Stimulated activated CD4-positive, alpha-beta T cell treated with anti-CD3 and anti-CD28 coated beads, Interleukin-1b, Interleukin-23, amount 100 ng/mL, for 4 hours (primary cell): ENCODE data around the gene B4GALNT3.

Experiments
- DNase-seq, 2 donors: peaks; one replicate each; pipeline ENCODE4 v3.0.0-alpha.2; 2020; ENCODE audit warnings: low read depth in 2 of 2

B4GALNT3 gene

GRCh38 chr12:559208-559905, 99.6 kb downstream of the B4GALNT3 start:
- DNase-seq = no peak

GRCh38 chr12:559906-560455, 100.2 kb downstream of the B4GALNT3 start:
- no peak for DNase-seq

- no peak for DNase-seq
Measured at GRCh38 chr12:560691-561390, 101.1 kb downstream of the B4GALNT3 start.

GRCh38 chr12:561391-561705, 101.6 kb downstream of the B4GALNT3 start:
- DNase-seq = no peak

GRCh38 chr12:561908-562593, 102.3 kb downstream of the B4GALNT3 start:
- no peak for DNase-seq

GRCh38 chr12:562634-563033, 102.9 kb downstream of the B4GALNT3 start:
- DNase-seq = no peak

- DNase-seq = peak in 1 of 2 donors; percentile 44
Measured at GRCh38 chr12:563250-563781, 103.6 kb downstream of the B4GALNT3 start.

- DNase-seq = no peak
Measured at GRCh38 chr12:563787-564298, 104.1 kb downstream of the B4GALNT3 start.

- DNase-seq = no peak
Measured at GRCh38 chr12:565161-565560, 105.4 kb downstream of the B4GALNT3 start.

- no peak for DNase-seq
Measured at GRCh38 chr12:565589-566105, 105.9 kb downstream of the B4GALNT3 start.

GRCh38 chr12:568486-568885, 108.7 kb downstream of the B4GALNT3 start:
- no peak for DNase-seq

GRCh38 chr12:569091-569676, 109.4 kb downstream of the B4GALNT3 start:
- DNase-seq = no peak

GRCh38 chr12:569803-570434, 110.2 kb downstream of the B4GALNT3 start:
- peak; percentile 86 to 87 for DNase-seq

GRCh38 chr12:570435-570920, 110.7 kb downstream of the B4GALNT3 start:
- DNase-seq = no peak

GRCh38 chr12:570921-571794, 111.4 kb downstream of the B4GALNT3 start:
- DNase-seq = no peak

GRCh38 chr12:571795-572531, 112.2 kb downstream of the B4GALNT3 start:
- DNase-seq = no peak

- DNase-seq = no peak
Measured at GRCh38 chr12:572532-572899, 112.8 kb downstream of the B4GALNT3 start.

- no peak for DNase-seq
Measured at GRCh38 chr12:573232-573631, 113.5 kb downstream of the B4GALNT3 start.

GRCh38 chr12:574475-575128, 114.9 kb downstream of the B4GALNT3 start:
- no peak for DNase-seq
